GM12864 (cell line): ENCODE data around the gene SPDL1.

ENCODE experiments used
- DNase-seq: peaks from one replicate; pipeline ENCODE4 v3.0.0-alpha.2; 2011; ENCODE audit warnings: low read depth
- H3K4me3 ChIP-seq: 2 replicates; pipeline ENCODE4 v1.5.1; 2011; ENCODE audit warnings: mild to moderate bottlenecking, low read depth, low read length, control low read depth
- TF ChIP-seq, protein P1 (sequence below): IDR thresholded peaks from 2 replicates; pipeline ENCODE4 v1.5.1; 2011; ENCODE audit warnings: low read depth, mild to moderate bottlenecking, moderate library complexity, low read length, control low read depth, inconsistent platforms; ENCODE audit errors: missing control alignments

Gene SPDL1

DNA sequence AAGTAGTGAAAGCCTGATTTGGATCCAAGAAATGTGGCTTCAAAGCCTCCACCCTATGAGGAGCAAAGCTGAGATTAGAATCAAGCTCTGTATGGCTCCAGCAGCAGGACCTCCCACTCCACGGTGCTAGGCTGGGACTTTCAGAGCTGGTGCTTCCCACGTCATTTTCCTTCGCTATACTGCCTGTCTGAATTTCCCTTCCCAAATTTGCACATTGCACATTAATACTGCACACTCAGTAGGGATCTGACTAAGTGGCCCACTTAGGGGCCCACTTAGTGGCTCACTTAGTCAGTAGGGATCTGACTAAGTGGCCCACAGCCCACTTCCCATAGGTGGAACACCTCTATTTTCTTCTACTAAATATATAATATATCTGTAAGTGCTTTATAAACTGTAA is 14.1 kb upstream of the SPDL1 start:
- no peak for DNase-seq
- TF ChIP-seq, protein P1, sequence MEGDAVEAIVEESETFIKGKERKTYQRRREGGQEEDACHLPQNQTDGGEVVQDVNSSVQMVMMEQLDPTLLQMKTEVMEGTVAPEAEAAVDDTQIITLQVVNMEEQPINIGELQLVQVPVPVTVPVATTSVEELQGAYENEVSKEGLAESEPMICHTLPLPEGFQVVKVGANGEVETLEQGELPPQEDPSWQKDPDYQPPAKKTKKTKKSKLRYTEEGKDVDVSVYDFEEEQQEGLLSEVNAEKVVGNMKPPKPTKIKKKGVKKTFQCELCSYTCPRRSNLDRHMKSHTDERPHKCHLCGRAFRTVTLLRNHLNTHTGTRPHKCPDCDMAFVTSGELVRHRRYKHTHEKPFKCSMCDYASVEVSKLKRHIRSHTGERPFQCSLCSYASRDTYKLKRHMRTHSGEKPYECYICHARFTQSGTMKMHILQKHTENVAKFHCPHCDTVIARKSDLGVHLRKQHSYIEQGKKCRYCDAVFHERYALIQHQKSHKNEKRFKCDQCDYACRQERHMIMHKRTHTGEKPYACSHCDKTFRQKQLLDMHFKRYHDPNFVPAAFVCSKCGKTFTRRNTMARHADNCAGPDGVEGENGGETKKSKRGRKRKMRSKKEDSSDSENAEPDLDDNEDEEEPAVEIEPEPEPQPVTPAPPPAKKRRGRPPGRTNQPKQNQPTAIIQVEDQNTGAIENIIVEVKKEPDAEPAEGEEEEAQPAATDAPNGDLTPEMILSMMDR, result no peak
- no peak overlapping the region for H3K4me3 ChIP-seq

DNA sequence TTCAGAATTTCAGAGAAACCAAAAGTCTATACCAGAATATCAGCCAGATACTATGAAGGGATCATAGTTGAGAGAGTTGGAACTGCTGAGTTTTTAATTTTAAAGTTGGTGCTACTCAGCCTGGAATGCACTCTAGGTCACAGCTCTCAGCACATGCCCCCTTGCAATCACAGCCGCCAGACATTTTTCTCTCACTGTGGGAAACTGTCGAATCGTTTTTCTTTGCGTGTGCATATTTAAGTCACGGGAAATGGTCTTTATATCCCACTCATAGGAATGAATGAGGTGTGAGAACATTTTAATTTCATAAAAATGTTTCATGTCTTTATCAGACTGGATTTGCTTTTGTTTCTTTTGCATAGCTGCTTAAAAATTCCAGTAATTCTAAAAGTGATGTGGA is 12.2 kb upstream of the SPDL1 start:
- H3K4me3 ChIP-seq, result no peak overlapping the region
- no peak for DNase-seq
- TF ChIP-seq, protein P1, result no peak

DNA sequence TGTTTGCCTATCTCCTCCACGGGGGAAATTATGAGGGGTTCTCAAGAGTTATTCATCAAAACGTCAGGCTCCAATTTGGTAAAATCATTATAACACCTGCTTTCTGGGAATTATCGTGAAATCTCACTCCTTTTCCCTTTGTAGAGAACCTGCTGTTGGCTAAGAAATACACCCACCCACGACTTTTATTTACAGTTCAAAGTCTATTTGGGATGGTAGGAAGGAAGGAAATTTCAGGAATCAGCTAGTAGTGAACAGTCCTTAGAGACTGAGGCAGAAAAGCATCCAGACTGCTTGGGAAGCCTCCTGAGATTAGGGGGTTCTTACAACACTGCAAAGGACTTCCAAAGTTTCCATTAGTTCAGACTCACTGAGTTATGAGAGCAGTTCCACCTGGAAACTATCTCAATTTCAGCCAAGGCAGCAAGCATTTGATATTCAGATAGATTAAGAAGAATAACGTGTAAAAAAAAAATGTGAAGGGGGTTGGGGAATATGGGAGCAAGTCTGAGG is 9.4 kb upstream of the SPDL1 start:
- H3K4me3 ChIP-seq, result no peak overlapping the region
- no peak for DNase-seq
- TF ChIP-seq, protein P1, result no peak

DNA sequence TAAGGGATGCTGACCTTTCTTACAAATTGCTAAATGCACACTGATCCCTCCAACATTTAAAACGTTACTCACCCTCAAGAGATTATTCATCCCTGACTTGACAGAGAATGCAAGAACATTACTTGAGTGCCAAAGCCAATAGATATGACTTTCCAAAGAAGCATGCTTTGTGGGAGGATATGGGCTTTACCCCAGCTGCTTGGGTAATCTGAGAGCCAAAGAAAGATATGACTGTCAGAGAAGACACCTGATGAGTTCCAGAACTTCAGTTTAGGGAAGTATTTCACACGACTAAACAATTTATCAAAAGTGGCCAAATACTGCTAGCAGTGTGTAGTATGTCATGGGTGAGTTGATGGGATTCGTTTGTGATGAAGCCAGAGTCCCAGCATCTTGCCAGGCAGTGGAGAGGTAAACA is 7.4 kb upstream of the SPDL1 start:
- no peak for DNase-seq
- H3K4me3 ChIP-seq, result no peak overlapping the region
- TF ChIP-seq, protein P1, result no peak

DNA sequence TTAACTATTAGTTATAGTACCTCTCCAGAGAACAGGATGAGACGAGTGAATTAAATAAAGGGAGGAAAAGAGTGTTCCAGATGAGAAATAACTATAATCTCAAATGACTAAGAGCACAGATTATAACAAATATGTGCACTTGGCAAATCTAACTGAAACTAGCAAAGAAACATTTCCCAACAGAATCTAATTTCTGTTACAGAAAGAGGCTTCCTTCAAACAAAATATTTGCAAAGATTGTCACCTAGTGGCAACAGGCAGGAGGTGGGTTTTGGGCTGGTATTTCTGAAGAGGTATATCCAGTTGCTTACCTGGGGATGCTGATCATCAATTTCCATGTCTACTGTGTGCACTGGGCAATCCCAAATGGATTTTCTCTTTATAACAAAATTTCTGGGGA is 5.6 kb upstream of the SPDL1 start:
- no peak overlapping the region for H3K4me3 ChIP-seq
- DNase-seq, result no peak
- TF ChIP-seq, protein P1, result peak; percentile 48

DNA sequence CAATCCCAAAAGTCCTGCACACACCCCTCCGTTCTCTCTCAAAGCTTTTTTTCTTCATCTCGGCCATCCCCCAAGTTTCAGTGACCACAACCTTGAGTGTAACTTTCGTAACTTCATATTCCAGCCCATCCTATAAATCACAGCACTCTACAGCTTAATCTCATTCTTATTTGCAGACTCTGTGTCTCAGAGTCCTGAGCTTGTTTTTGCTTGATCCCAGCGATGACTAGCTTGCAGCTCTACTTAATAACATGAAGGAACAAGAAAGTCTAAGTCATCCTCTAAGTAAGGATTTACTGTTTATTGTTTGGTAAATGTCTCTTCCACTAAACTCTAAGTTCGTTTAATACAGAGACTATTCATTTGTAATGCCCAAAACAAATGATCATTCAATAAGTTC is 2.6 kb upstream of the SPDL1 start:
- TF ChIP-seq, protein P1, result no peak
- DNase-seq, result no peak
- H3K4me3 ChIP-seq, result no peak overlapping the region

DNA sequence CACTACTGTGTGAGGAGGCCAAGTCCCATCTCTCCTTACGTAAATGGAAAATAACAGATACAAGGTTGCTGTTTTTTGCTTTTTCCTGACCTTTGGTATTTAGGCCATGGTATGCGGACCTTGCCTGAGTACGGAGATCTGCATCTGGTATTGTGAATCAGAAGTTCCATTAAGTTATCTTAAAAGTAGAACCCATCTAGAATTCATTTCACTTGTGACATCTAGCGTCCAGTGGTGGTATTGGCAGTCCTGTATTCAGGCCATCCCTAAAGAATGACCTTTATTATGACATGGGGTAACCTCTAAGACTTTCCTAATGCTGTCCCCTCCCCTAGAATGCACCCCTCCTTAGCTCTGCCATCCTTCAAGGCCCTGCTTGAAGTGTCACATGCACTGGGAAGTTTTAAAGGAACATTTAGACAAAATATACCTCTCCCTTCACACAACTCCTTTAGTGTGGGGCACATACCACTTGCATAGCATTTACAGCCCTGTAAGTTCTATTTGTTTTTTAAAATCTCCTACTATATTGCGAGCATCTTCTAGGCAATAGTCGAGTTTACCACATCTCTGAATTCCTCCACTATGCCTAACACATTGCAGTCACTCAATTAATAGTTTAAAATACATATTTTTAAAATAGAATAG is 1.9 kb upstream of the SPDL1 start:
- TF ChIP-seq, protein P1, result peak; percentile 84
- H3K4me3 ChIP-seq, result no peak overlapping the region
- DNase-seq, result no peak
